Measurements from ENCODE around the gene TGFBR3L. TPM values are rescaled to one million over a fixed set of nuclear protein-coding genes. Genes with fewer than 3 reads are reported as not detected.
"Not testable (repeated sequence)": the region's sequence is repeated elsewhere in the genome, so short reads cannot be mapped to it uniquely, and the experiment has no call there.

The TGFBR3L gene
- total RNA-seq, 1 experiment from 2014 or later: 12.5 TPM

GRCh38 chr19:7959211-7959610, 44.6 kb downstream of the TGFBR3L start:
- TF ChIP-seq CTCF (IDR thresholded peaks at IDR 0.05): no peak
- TF ChIP-seq SIN3A (IDR thresholded peaks at IDR 0.05; ENCODE audit: borderline replicate concordance, insufficient read depth, low read depth, low read length): no peak
- no peak for TF ChIP-seq POLR2AphosphoS5 (IDR thresholded peaks at IDR 0.05; ENCODE audit: low read depth, low read length)
- no peak for TF ChIP-seq REST (IDR thresholded peaks at IDR 0.05; ENCODE audit: insufficient read depth in 1 of 2, low read depth in 2 of 2, low read length in 1 of 2)
- TF ChIP-seq TCF7L2 (IDR thresholded peaks at IDR 0.05; ENCODE audit: low read depth, low read length): no peak
- ATAC-seq (no peak), DNase-seq (ENCODE audit: low read depth, low spot score) (no peak)
- ChIA-PET CTCF (no interaction called here), POLR2A (no interaction called here)
- in situ Hi-C loops (cut with HindIII; ENCODE audit: low pct_unique_long_range_greater_than_20kb, low sequenced_read_pairs): no loop called here
- intact Hi-C loops (cut with micrococcal nuclease; ENCODE audit: unreplicated experiment): no loop called here
- Histone ChIP-seq H3K27me3 (ENCODE audit: control insufficient read depth, insufficient read depth, low read length) (no peaks in the 10 kb centered on the region), H3K9me3 (ENCODE audit: control insufficient read depth, insufficient read depth, low read depth, low read length) (no peaks in the 10 kb centered on the region), H3K4me1 (ENCODE audit: control insufficient read depth, insufficient read depth, low read length) (no peaks in the 10 kb centered on the region), H3K36me3 (ENCODE audit: control insufficient read depth, insufficient read depth, low read length) (no peaks in the 10 kb centered on the region; the same call in 1 of the 2 replicates), H3K4me3 (ENCODE audit: low read depth in 2 of 2, low read length in 2 of 2) (no peak overlapping the region), H3K27ac (ENCODE audit: low read length) (no peak overlapping the region)
- no TSS peak for BruUV-seq (replicated peaks)

GRCh38 chr19:7961082-7961481, 46.5 kb downstream of the TGFBR3L start:
- H3K4me1 ChIP-seq (ENCODE audit: control insufficient read depth, insufficient read depth, low read length); H3K9me3 ChIP-seq (ENCODE audit: control insufficient read depth, insufficient read depth, low read depth, low read length); ATAC-seq; intact Hi-C loops (cut with micrococcal nuclease; ENCODE audit: unreplicated experiment); H3K36me3 ChIP-seq (ENCODE audit: control insufficient read depth, insufficient read depth, low read length); H3K4me3 ChIP-seq (ENCODE audit: low read depth in 2 of 2, low read length in 2 of 2); H3K27ac ChIP-seq (ENCODE audit: low read length); in situ Hi-C loops (cut with HindIII; ENCODE audit: low pct_unique_long_range_greater_than_20kb, low sequenced_read_pairs); CTCF ChIA-PET; H3K27me3 ChIP-seq (ENCODE audit: control insufficient read depth, insufficient read depth, low read length); POLR2A ChIA-PET; BruUV-seq (replicated peaks); DNase-seq (ENCODE audit: low read depth, low spot score): not testable (repeated sequence)

- TF ChIP-seq POLR2AphosphoS5 (IDR thresholded peaks at IDR 0.05; ENCODE audit: low read depth, low read length) (no peak), TCF7L2 (IDR thresholded peaks at IDR 0.05; ENCODE audit: low read depth, low read length) (no peak)
- Histone ChIP-seq H3K9me3 (ENCODE audit: control insufficient read depth, insufficient read depth, low read depth, low read length) (no peaks in the 10 kb centered on the region), H3K4me1 (ENCODE audit: control insufficient read depth, insufficient read depth, low read length) (no peaks in the 10 kb centered on the region), H3K27me3 (ENCODE audit: control insufficient read depth, insufficient read depth, low read length) (no peaks in the 10 kb centered on the region), H3K4me3 (ENCODE audit: low read depth in 2 of 2, low read length in 2 of 2) (no peak overlapping the region), H3K36me3 (ENCODE audit: control insufficient read depth, insufficient read depth, low read length) (no peaks in the 10 kb centered on the region; the same call in 1 of the 2 replicates), H3K27ac (ENCODE audit: low read length) (no peak overlapping the region)
- in situ Hi-C loops (cut with HindIII; ENCODE audit: low pct_unique_long_range_greater_than_20kb, low sequenced_read_pairs): no loop called here
- POLR2A ChIA-PET: interaction anchor here (0.6 kb wide), 1 partner anchor 637 kb away, joined by 17 read pairs; no protein-coding TSS in a partner anchor
- no peak for DNase-seq (ENCODE audit: low read depth, low spot score)
- CTCF ChIA-PET: no interaction called here
- BruUV-seq (replicated peaks): no TSS peak
- ATAC-seq: no peak
- intact Hi-C loops (cut with micrococcal nuclease; ENCODE audit: unreplicated experiment): no loop called here
These were observed 47.4 kb downstream of the TGFBR3L start for GRCh38 chr19:7961920-7962626.

All from Panc1 (cell line).